AG04449 (cell line): Measurements from ENCODE around the gene FNDC1.

Experiments used
- CTCF ChIA-PET: fragments of 350-600 bp; formaldehyde crosslinking; extraction: SDS; loops from one replicate; lab custom pipeline; 2021; ENCODE audit warnings: antibody characterized with exemption; lab: Yijun Ruan, JAX
- POLR2A ChIA-PET: fragments of 400-600, 350-600 bp; formaldehyde crosslinking; extraction: SDS; loops from one replicate; lab custom pipeline; 2020; ENCODE audit warnings: antibody characterized with exemption, inconsistent platforms; lab: Yijun Ruan, JAX
- DNase-seq: peaks from one replicate; pipeline ENCODE4 v3.0.0-alpha.2; 2010; ENCODE audit warnings: low read depth, low spot score
- H3K4me3 ChIP-seq: 2 replicates; pipeline ENCODE4 v1.5.1; 2011; ENCODE audit warnings: low read depth, mild to moderate bottlenecking, control low read depth, low read length
- CTCF ChIP-seq: IDR thresholded peaks from one replicate; pipeline ENCODE4 v1.5.1; 2011; ENCODE audit warnings: mild to moderate bottlenecking, moderate library complexity, low read length, control low read depth, inconsistent platforms; ENCODE audit not compliant: insufficient read depth; ENCODE audit errors: missing control alignments

Gene FNDC1

GRCh38 chr6:159311618-159312017 lies 142.4 kb downstream of the FNDC1 start:
- ChIA-PET POLR2A (no interaction called here), CTCF (no interaction called here)
- no peak for TF ChIP-seq CTCF
- DNase-seq, result no peak
- no peak overlapping the region for H3K4me3 ChIP-seq

DNA sequence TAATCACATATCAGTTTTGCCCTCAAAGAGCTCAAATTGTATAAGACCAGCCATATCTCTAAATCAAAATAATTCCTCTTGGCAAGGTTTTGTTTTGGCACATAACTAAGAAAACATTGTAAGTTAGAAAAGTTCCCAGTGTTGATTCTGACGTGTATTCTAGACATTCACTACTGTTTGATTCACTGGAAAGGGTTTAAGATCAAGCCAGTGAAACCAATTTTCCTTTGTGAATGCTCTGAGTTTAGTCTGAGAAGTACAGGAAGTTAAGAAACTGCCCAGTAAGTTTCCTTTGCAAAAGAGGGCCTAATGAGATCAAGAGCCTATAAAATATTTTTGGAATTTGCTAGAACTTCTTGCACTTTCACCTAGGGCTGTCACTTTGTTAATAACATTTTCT lies 143.0 kb downstream of the FNDC1 start:
- H3K4me3 ChIP-seq, result no peak overlapping the region
- DNase-seq, result no peak
- ChIA-PET POLR2A (no interaction called here), CTCF (no interaction called here)
- TF ChIP-seq CTCF, result no peak

DNA sequence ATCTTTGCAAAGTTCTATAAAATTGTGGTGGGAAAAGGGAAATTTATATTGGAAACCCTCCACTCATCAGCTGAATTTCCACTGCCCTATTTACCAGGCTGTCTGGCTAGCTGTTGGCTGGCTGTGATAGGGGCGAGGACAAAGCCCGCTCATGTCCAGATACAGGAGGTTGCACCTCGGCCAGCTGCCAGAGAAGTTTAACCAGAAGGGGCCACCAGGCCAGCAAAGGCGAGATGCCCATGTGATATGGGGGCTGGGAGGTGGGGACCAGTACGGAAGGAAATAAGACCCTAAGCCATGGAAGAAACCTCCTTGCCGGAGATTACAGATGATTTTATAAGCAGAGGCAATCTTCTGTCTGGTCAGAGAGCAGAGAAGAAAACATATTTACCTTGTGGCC lies 143.8 kb downstream of the FNDC1 start:
- DNase-seq, result no peak
- TF ChIP-seq CTCF, result no peak
- ChIA-PET CTCF (no interaction called here), POLR2A (no interaction called here)
- no peak overlapping the region for H3K4me3 ChIP-seq

GRCh38 chr6:159315562-159315961 lies 146.4 kb downstream of the FNDC1 start:
- no peak for DNase-seq
- POLR2A ChIA-PET, result no interaction called here
- CTCF ChIA-PET, result no interaction called here
- no peak overlapping the region for H3K4me3 ChIP-seq
- no peak for TF ChIP-seq CTCF

DNA sequence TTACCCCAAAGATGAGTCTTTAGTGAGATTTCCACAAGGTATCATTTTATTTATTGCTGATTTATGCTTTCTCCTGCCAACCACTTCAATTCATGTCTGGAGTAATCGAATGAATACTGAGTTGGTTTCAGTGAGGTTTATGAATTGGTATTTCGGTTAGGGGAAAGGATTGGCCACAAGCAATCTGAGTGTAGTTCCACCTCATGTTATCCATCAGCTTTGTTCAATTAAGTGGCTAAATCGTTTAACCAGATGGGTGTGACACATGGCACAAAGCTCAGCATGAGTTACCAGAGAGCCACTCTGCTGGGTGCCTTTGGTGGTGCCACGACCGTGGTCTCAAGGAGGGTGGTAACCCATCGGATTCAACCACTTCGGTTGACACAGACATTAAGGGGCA lies 148.2 kb downstream of the FNDC1 start:
- ChIA-PET CTCF (no interaction called here), POLR2A (no interaction called here)
- no peak for TF ChIP-seq CTCF

GRCh38 chr6:159321267-159321666 lies 152.1 kb downstream of the FNDC1 start:
- DNase-seq, result no peak
- TF ChIP-seq CTCF, result no peak
- ChIA-PET CTCF (no interaction called here), POLR2A (no interaction called here)
- H3K4me3 ChIP-seq, result no peak overlapping the region

More for the DNA sequence above, 148.2 kb downstream of the FNDC1 start:
- DNase-seq, result no peak
- H3K4me3 ChIP-seq, result no peak overlapping the region
